OCI-LY7 (cell line): Measurements from ENCODE around the gene CRHR1. TPM values are rescaled to one million over a fixed set of nuclear protein-coding genes. Genes with fewer than 3 reads are reported as not detected.

ENCODE experiments used
- BruUV-seq: library from RNA; stranded (reverse); fragments of 400-500 nt; replicated peaks from 2 replicates; lab custom pipeline; 2021; lab: Mats Ljungman, UMichigan
- CTCF ChIA-PET: fragments of 300-600 bp; sonication (Branson Sonifier 250); formaldehyde crosslinking; loops from one replicate; lab custom pipeline; 2022; ENCODE audit warnings: antibody characterized with exemption; ENCODE audit not compliant: unreplicated experiment; lab: Charles Lee
- POLR2A ChIA-PET: fragments of 300-600 bp; sonication (Branson Sonifier 250); formaldehyde crosslinking; loops from one replicate; lab custom pipeline; 2022; ENCODE audit warnings: antibody characterized with exemption; lab: Charles Lee
- DNase-seq: peaks from one replicate; pipeline ENCODE4 v3.0.0-alpha.2; 2015; ENCODE audit warnings: low spot score
- H2AFZ ChIP-seq: fragments of 200-600 bp; sonication (generic), shearing (Covaris generic); 2 replicates; pipeline ENCODE4 v1.6.1; 2014; ENCODE audit warnings: mild to moderate bottlenecking, antibody characterized with exemption, low read length, moderate library complexity
- H3K27ac ChIP-seq: fragments of 200-600 bp; sonication (generic); 2 replicates; pipeline ENCODE4 v1.5.1; 2014; ENCODE audit warnings: mixed run types, low read depth, mild to moderate bottlenecking, moderate library complexity, low read length, inconsistent platforms; ENCODE audit not compliant: poor library complexity, severe bottlenecking
- H3K36me3 ChIP-seq: fragments of 200-600 bp; sonication (generic); 2 replicates; pipeline ENCODE4 v1.6.1; 2014; ENCODE audit warnings: mild to moderate bottlenecking, antibody characterized with exemption, low read length, moderate library complexity, mixed read lengths; ENCODE audit not compliant: insufficient read depth
- H3K4me1 ChIP-seq: fragments of 200-600 bp; sonication (generic); 2 replicates; pipeline ENCODE4 v1.5.1; 2014; ENCODE audit warnings: mild to moderate bottlenecking, low read length; ENCODE audit not compliant: insufficient read depth, poor library complexity, severe bottlenecking
- H3K4me2 ChIP-seq: fragments of 200-600 bp; sonication (generic); 2 replicates; pipeline ENCODE4 v1.6.1; 2014; ENCODE audit warnings: mild to moderate bottlenecking, low read length
- H3K4me3 ChIP-seq: fragments of 200-600 bp; sonication (generic); 2 replicates; pipeline ENCODE4 v1.5.1; 2014; ENCODE audit warnings: mild to moderate bottlenecking, low read depth, low read length; ENCODE audit not compliant: poor library complexity, severe bottlenecking
- H3K79me2 ChIP-seq: fragments of 200-600 bp; sonication (generic); 2 replicates; pipeline ENCODE4 v1.6.1; 2016; ENCODE audit warnings: low read depth, mild to moderate bottlenecking, low read length, moderate library complexity, mixed read lengths; ENCODE audit not compliant: insufficient read depth
- H3K9me2 ChIP-seq: fragments of 200-600 bp; sonication (generic); 2 replicates; pipeline ENCODE4 v1.6.1; 2016; ENCODE audit warnings: mild to moderate bottlenecking, low read length, mixed read lengths; ENCODE audit not compliant: insufficient read depth
- H3K9me3 ChIP-seq: fragments of 200-600 bp; sonication (generic); 2 replicates; pipeline ENCODE4 v1.6.1; 2014; ENCODE audit warnings: mild to moderate bottlenecking, mixed run types, low read length, mixed read lengths
- H4K20me1 ChIP-seq: fragments of 200-600 bp; sonication (generic); 2 replicates; pipeline ENCODE4 v1.6.1; 2014; ENCODE audit warnings: mild to moderate bottlenecking, antibody characterized with exemption, low read length, moderate library complexity, mixed read lengths; ENCODE audit not compliant: insufficient read depth
- EZH2phosphoT487 ChIP-seq: fragments of 200-600 bp; sonication (generic); IDR thresholded peaks from 2 replicates; pipeline ENCODE4 v1.6.1; 2018; ENCODE audit warnings: low read depth, borderline replicate concordance, mild to moderate bottlenecking, mixed run types, antibody characterized with exemption, low read length, moderate library complexity, mixed read lengths
- intact Hi-C: fragments of 100-400 bp; cut with micrococcal nuclease; formaldehyde crosslinking; loops from one replicate; pipeline ENCODE4 v1.10.0; 2022; ENCODE audit not compliant: unreplicated experiment
- total RNA-seq, 2 experiments: library from RNA; depleted of rRNA in 1 of 2; stranded (reverse); fragments of >200 nt in 1 of 2; shearing (Covaris generic) in 1 of 2; gene quantifications; 2 replicates each; pipeline ENCODE4 v1.2.3, GENCODE V29; 2014 to 2022
- TF ChIP-seq, protein P1 (sequence below): fragments of 200-600 bp; sonication (generic); conservative IDR thresholded peaks from 2 replicates; pipeline ENCODE4 v1.5.1; 2014; ENCODE audit warnings: mild to moderate bottlenecking, antibody characterized with exemption, low read length, moderate library complexity, mixed read lengths

The CRHR1 gene
- total RNA-seq, 2 experiments from 2014 or later: not detected

DNA sequence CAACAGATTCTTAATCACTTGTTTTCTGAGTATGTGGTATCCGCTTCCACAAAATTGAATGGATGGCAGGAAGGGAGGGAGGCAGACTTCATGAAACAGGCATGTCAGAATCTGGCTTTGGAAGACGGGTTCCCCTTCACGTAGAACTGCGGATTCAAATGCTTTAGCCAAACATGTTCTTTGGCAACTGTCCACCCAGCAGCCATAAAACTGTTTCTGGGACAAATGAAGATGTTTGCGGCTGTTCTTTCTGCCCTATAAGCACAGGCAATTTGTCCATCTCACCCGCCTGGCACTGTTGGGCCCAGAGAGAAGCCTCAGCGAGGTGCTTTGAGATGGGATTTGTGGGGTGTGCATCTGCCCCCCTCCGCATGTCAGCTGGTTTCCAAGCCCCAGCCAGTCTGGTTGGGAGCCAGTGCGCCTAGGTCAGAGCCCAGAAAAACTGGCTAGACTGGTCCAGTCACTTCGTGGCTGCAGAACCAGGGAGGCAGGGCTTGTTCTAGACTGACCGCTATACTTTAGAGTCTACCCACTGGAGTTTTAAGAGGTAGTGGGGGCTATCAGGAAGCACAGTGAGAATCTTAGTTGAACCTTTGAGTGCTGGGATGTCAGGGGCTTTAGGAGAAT, 6.3 kb downstream of the CRHR1 start:
- Histone ChIP-seq H3K27ac (no peak overlapping the region), H3K4me1 (no peaks in the 10 kb centered on the region), H4K20me1 (no peaks in the 10 kb centered on the region), H3K4me2 (no peak overlapping the region), H3K4me3 (no peak overlapping the region), H3K9me3 (no peaks in the 10 kb centered on the region), H2AFZ (no peak overlapping the region), H3K36me3 (no peaks in the 10 kb centered on the region), H3K79me2 (no peaks in the 10 kb centered on the region), H3K9me2 (no peaks in the 10 kb centered on the region)
- TF ChIP-seq, protein P1, sequence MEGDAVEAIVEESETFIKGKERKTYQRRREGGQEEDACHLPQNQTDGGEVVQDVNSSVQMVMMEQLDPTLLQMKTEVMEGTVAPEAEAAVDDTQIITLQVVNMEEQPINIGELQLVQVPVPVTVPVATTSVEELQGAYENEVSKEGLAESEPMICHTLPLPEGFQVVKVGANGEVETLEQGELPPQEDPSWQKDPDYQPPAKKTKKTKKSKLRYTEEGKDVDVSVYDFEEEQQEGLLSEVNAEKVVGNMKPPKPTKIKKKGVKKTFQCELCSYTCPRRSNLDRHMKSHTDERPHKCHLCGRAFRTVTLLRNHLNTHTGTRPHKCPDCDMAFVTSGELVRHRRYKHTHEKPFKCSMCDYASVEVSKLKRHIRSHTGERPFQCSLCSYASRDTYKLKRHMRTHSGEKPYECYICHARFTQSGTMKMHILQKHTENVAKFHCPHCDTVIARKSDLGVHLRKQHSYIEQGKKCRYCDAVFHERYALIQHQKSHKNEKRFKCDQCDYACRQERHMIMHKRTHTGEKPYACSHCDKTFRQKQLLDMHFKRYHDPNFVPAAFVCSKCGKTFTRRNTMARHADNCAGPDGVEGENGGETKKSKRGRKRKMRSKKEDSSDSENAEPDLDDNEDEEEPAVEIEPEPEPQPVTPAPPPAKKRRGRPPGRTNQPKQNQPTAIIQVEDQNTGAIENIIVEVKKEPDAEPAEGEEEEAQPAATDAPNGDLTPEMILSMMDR: no peak
- TF ChIP-seq EZH2phosphoT487: no peak
- DNase-seq: no peak
- intact Hi-C loops: loop anchor here (10.0 kb wide), 1 partner anchor 146 kb away; no protein-coding TSS in a partner anchor
- BruUV-seq: no TSS peak
- ChIA-PET CTCF (no interaction called here), POLR2A (no interaction called here)

DNA sequence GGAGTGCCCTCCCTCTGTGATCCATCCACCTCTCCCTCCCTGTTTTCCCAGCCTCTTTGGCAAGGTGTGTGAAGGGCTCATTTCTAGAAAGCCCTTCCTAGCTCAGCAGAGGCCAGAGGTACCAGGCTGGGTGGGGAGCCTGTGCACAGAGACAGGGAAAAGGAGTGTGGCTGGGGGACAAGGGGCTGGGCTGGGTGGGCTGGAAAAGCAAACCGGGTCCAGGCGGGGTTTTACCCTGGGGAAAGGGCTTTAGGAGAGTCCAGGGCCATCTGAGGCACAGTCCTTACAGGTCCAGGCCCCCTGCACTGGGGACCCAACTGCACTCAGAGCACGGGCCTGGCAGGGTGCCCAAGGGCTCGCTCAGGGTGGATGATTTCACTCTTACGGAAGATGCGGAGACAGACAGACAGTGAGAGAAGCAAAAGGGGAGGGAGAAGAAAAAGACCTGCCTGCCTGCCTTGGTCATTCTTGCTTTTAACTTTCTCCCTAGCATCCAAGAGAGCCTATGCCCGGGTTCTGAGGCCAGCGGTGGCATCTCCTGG, 7.0 kb downstream of the CRHR1 start:
- Histone ChIP-seq H3K79me2 (no peaks in the 10 kb centered on the region), H3K4me3 (no peak overlapping the region), H4K20me1 (no peaks in the 10 kb centered on the region), H3K4me2 (no peak overlapping the region), H3K27ac (no peak overlapping the region), H3K9me3 (no peaks in the 10 kb centered on the region), H3K9me2 (no peaks in the 10 kb centered on the region), H2AFZ (no peak overlapping the region), H3K4me1 (no peaks in the 10 kb centered on the region), H3K36me3 (no peaks in the 10 kb centered on the region)
- DNase-seq: no peak
- ChIA-PET CTCF (no interaction called here), POLR2A (no interaction called here)
- TF ChIP-seq EZH2phosphoT487: no peak
- intact Hi-C loops: loop anchor here (10.0 kb wide), 1 partner anchor 146 kb away; no protein-coding TSS in a partner anchor
- BruUV-seq: no TSS peak

GRCh38 chr17:45791935-45792334, 7.8 kb downstream of the CRHR1 start:
- no peak for TF ChIP-seq EZH2phosphoT487
- TF ChIP-seq, protein P1: no peak
- intact Hi-C loops: loop anchor here (10.0 kb wide), 1 partner anchor 147 kb away; no protein-coding TSS in a partner anchor
- Histone ChIP-seq H3K9me2 (no peaks in the 10 kb centered on the region), H3K27ac (no peak overlapping the region), H3K79me2 (no peaks in the 10 kb centered on the region), H2AFZ (no peak overlapping the region), H3K4me3 (no peak overlapping the region), H3K36me3 (no peaks in the 10 kb centered on the region), H3K4me2 (no peak overlapping the region), H4K20me1 (no peaks in the 10 kb centered on the region), H3K9me3 (no peaks in the 10 kb centered on the region), H3K4me1 (no peaks in the 10 kb centered on the region)
- CTCF ChIA-PET: interaction anchor here (0.5 kb wide), 1 partner anchor 145 kb away, joined by 3 read pairs; no protein-coding TSS in a partner anchor
- no TSS peak for BruUV-seq
- no peak for DNase-seq
- POLR2A ChIA-PET: no interaction called here
